GM10266 (cell line): ENCODE results near the gene CAND2.

Experiments
- DNase-seq: peaks from one replicate; pipeline ENCODE4 v3.0.0; 2012; ENCODE audit errors: extremely low spot score
- TF ChIP-seq, protein P1 (sequence below): IDR thresholded peaks from 2 replicates; pipeline ENCODE4 v1.5.1; 2012; ENCODE audit warnings: mild to moderate bottlenecking, low read depth; ENCODE audit not compliant: control insufficient read depth, insufficient read depth; ENCODE audit errors: missing control alignments

The CAND2 gene

DNA sequence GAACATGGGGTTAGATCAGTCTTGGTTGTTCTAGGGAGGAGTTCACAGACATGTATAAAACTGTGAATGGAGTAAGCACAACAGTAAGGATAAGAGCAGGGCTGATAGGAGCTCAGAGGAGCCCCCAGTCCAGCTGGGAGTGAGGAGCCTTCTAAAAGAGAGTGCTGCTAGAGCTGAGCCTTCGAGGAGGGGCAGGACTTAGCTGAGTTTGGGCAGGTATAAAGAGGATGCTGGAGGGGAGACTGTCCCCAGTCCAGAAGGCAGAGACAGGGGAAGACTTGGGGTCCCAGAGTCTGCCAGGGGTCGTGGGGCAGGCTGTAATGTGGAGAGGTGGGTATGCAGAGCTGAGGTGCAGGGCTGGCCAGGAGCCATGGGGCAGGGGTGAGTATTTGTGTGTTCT lies 12.1 kb downstream of the CAND2 start:
- TF ChIP-seq, protein P1, sequence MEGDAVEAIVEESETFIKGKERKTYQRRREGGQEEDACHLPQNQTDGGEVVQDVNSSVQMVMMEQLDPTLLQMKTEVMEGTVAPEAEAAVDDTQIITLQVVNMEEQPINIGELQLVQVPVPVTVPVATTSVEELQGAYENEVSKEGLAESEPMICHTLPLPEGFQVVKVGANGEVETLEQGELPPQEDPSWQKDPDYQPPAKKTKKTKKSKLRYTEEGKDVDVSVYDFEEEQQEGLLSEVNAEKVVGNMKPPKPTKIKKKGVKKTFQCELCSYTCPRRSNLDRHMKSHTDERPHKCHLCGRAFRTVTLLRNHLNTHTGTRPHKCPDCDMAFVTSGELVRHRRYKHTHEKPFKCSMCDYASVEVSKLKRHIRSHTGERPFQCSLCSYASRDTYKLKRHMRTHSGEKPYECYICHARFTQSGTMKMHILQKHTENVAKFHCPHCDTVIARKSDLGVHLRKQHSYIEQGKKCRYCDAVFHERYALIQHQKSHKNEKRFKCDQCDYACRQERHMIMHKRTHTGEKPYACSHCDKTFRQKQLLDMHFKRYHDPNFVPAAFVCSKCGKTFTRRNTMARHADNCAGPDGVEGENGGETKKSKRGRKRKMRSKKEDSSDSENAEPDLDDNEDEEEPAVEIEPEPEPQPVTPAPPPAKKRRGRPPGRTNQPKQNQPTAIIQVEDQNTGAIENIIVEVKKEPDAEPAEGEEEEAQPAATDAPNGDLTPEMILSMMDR: no peak
- no peak for DNase-seq

- DNase-seq: no peak
- TF ChIP-seq, protein P1: no peak
Measured at GRCh38 chr3:12809001-12809400, 12.5 kb downstream of the CAND2 start.

DNA sequence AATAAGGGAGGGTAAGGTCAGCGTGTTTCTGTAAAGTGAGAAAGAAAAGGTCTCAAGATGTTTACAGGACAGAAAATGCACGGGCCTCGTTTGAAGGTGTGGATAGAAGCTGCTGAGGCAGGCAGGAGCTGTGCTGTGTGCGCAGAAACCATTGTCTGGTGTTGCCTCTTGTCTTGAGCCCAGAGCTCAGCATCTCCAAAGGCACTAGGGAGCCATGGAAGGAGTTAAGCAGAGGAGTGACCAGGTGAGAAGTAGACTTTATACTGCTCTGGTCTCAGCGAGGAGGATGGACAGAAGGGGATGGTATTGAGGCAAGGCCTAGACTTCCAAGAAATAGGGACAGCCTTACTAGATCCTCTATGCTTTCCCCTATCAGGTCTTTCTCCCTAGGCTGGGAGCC lies 13.0 kb downstream of the CAND2 start:
- DNase-seq: no peak
- TF ChIP-seq, protein P1: no peak

- TF ChIP-seq, protein P1: peak; percentile 61
- peak; percentile 99 for DNase-seq
Measured at GRCh38 chr3:12810013-12810780, 13.7 kb downstream of the CAND2 start.

GRCh38 chr3:12810961-12811360 lies 14.5 kb downstream of the CAND2 start:
- TF ChIP-seq, protein P1: no peak
- no peak for DNase-seq

GRCh38 chr3:12812812-12813211 lies 16.3 kb downstream of the CAND2 start:
- TF ChIP-seq, protein P1: no peak

GRCh38 chr3:12813967-12814366 lies 17.5 kb downstream of the CAND2 start:
- DNase-seq: no peak
- TF ChIP-seq, protein P1: no peak

More at GRCh38 chr3:12812812-12813211, 16.3 kb downstream of the CAND2 start:
- DNase-seq: no peak
